Motor neuron (in vitro differentiated cells): ENCODE data around the gene SIVA1. TPM values are rescaled to one million over a fixed set of nuclear protein-coding genes. Genes with fewer than 3 reads are reported as not detected.

Source experiments
- ATAC-seq, 8 experiments: fragments of 200-7000 bp; cut with Tn5 transposase; replicated peaks in 6 of 8; 2 replicates each; pipeline ENCODE4 v1.8.0; 2021; ENCODE audit warnings: mild to moderate bottlenecking in 8 of 8, moderate library complexity in 8 of 8
- H3K27ac ChIP-seq, 2 donors: fragments of 250-450 bp; sonication (Bioruptor Pico); 2 replicates each; pipeline ENCODE4 v1.9.0; 2021; ENCODE audit warnings: antibody characterized with exemption in 2 of 2, mild to moderate bottlenecking in 2 of 2, moderate library complexity in 1 of 2
- H3K4me1 ChIP-seq, 2 donors: fragments of 250-450 bp; sonication (Bioruptor Pico); replicated peaks in 1 of 2; 2 replicates each; pipeline ENCODE4 v1.6.1; 2021; ENCODE audit warnings: antibody characterized with exemption in 2 of 2, mild to moderate bottlenecking in 2 of 2, moderate library complexity in 1 of 2
- H3K4me3 ChIP-seq, 5 donors: fragments of 250-450 bp; sonication (Bioruptor Pico); 2 replicates each; pipeline ENCODE4 v1.9.0; 2021; ENCODE audit warnings: antibody characterized with exemption in 5 of 5, mild to moderate bottlenecking in 5 of 5, moderate library complexity in 4 of 5
- WGBS, 10 experiments: fragments of 450-650 bp; shearing (Covaris generic); methylation state at CpG; one replicate each; pipeline ENCODE4 v1.0.0; 2022; 5-methylcytosine and 5-hydroxymethylcytosine counted together
- in situ Hi-C, 9 experiments: fragments of 400-800 bp; cut with MboI; loops; one replicate each; pipeline ENCODE4 v1.15.0; 2021; ENCODE audit warnings: low sequenced_read_pairs in 9 of 9, low pct_unique_long_range_greater_than_20kb in 2 of 9; ENCODE audit not compliant: unreplicated experiment in 9 of 9
- total RNA-seq, 8 experiments: library from RNA; unstranded; fragments of 300-600 nt; gene quantifications; 2 replicates each; pipeline versions ENCODE4 v1.2.3 to v1.2.4, GENCODE V29; 2022

Gene SIVA1
- total RNA-seq, 8 experiments from 2014 or later: 41.3 to 90.2 (median 52.7) TPM

- WGBS, 10 experiments: 82 to 90% methylated on average over 2 of the region's 23 CpGs; no CpG with 5 or more reads in 8 of the 10 experiments
- H3K27ac ChIP-seq: no peak overlapping the region
- ATAC-seq: peak in 2 of 8 experiments; percentile 4 to 40
Observed at GRCh38 chr14:104732931-104733681, 19.8 kb upstream of the SIVA1 start.

GRCh38 chr14:104734051-104734587, 18.8 kb upstream of the SIVA1 start:
- Histone ChIP-seq H3K4me1 (no peaks in the 10 kb centered on the region), H3K27ac (no peak overlapping the region), H3K4me3 (no peak overlapping the region)
- in situ Hi-C loops: no loop called here
- WGBS, 10 experiments: 74 to 78% methylated on average over 3 to 5 of the region's 6 CpGs; no CpG with 5 or more reads in 8 of the 10 experiments
- ATAC-seq: no peak

More at GRCh38 chr14:104732931-104733681, 19.8 kb upstream of the SIVA1 start:
- in situ Hi-C loops: no loop called here
- no peaks in the 10 kb centered on the region for H3K4me1 ChIP-seq
- H3K4me3 ChIP-seq: no peak overlapping the region

DNA sequence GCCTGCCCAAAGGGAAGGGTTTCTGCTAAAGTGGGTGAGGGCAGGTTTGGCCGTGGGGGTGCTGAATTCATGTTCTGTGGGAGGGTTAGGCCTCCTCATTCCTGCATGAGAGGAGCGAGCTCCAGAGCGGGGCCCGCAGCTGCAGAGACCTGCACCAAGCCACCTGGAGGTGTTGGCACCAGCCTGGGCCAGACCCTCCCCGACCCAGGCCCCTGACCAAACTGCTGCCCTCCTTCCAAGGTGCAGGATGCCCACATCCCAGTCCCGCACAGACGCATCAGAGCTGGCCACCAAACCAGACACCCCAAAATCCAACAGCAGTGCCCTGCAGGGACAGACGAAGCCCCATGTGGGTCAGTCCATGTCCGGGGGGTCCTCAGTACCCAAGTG, 18.4 kb upstream of the SIVA1 start:
- H3K4me1 ChIP-seq: no peaks in the 10 kb centered on the region
- ATAC-seq: no peak
- in situ Hi-C loops: no loop called here
- no peak overlapping the region for H3K27ac ChIP-seq
- WGBS, 10 experiments: 62 to 80% methylated on average over 1 to 2 of the region's 9 CpGs; no CpG with 5 or more reads in 8 of the 10 experiments
- no peak overlapping the region for H3K4me3 ChIP-seq

DNA sequence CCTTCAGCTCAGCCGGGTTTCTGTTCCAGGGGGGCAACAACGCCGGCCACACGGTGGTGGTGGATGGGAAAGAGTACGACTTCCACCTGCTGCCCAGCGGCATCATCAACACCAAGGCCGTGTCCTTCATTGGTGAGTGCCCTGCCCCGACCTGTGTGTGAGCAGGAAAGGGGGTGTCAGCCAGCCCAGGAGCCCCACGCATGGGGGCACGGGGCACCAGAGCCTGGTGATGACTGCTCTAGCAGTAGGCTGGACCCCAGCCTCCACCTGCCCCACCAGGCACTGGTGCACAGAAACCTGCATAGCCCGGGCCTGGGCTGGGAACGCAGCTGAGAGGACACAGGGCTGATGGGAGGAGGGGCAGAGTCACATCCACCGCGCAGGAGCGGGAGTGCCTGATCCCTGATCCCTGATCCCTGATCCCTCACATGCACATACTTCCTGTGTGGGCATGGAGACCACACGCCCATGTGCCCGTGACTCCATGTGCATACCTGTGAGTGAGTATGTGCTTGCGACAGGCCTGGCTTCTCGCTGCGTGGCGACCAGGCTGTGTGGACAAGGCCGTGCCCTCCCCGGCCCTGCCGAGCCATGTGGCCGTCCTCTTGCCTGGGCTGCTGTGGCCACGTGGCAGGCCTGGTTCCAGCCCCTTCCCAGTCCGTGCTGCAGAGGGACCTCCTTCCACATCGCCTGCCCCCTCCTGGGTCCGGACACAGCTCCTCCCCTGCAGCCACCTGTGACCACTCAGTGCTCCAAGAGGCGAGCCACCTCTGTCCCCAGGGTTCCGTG, 17.8 kb upstream of the SIVA1 start:
- Histone ChIP-seq H3K27ac (no peak overlapping the region), H3K4me3 (no peak overlapping the region), H3K4me1 (no peaks in the 10 kb centered on the region)
- in situ Hi-C loops: no loop called here
- WGBS, 10 experiments: 40 to 100% (median 90%) methylated on average over 1 to 3 of the region's 31 CpGs; no CpG with 5 or more reads in 7 of the 10 experiments
- peak in 5 of 8 experiments; percentile 9 to 61 (median 51) for ATAC-seq

DNA sequence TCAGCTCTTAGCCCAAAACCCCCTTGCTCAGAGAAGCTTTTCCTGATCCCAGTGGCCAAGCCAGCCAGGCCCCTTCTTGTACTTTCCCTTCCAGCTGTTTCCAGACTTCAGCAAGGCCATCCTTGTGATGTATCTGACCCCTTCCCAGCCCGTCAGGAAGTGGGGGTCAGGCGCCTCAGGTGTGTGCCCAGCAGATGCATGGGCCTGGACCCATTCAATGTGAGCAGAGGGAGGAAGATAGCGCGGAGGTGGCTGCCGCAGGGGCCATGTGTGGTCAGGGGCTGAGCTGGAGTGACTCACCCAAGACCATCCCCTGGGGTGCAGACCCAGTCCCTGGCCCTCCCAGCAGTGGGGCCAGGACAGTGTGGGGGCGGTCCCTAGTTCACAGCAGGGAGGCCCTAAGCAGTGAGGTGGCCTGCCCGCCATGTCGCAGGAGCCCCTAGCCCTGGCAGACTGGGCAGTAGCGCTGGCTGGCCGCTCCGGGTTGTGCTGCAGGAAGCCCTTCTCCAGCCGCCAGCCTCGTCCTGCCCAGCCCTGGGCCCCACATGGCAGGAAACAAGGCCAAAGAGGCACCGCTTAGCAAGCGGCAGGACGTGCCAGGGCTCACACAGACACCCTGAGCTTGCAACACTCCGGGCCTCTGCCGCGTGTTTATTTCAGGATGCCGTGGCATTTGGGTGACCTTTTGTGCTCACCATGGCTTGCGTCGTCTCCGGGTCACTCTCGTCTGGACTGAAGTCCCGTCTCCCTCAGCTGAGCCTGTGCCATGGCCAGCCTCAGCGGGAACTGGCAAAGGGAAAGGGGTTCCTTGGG, 16.9 kb upstream of the SIVA1 start:
- H3K27ac ChIP-seq: no peak overlapping the region
- peak in 6 of 8 experiments; percentile 20 to 78 (median 32) for ATAC-seq
- in situ Hi-C loops: no loop called here
- 0 to 100% (median 90%) methylated on average over 1 to 12 of the region's 26 CpGs; no CpG with 5 or more reads in 3 of the 10 experiments for WGBS, 10 experiments
- no peak overlapping the region for H3K4me3 ChIP-seq
- no peaks in the 10 kb centered on the region for H3K4me1 ChIP-seq

- Histone ChIP-seq H3K27ac (no peak overlapping the region), H3K4me3 (no peak overlapping the region), H3K4me1 (no peaks in the 10 kb centered on the region)
- 40 to 97% (median 74%) methylated on average over 1 to 10 of the region's 18 CpGs; no CpG with 5 or more reads in 5 of the 10 experiments for WGBS, 10 experiments
- in situ Hi-C loops: no loop called here
- ATAC-seq: no peak
Observed at GRCh38 chr14:104738375-104739019, 14.4 kb upstream of the SIVA1 start.

GRCh38 chr14:104739026-104739425, 13.9 kb upstream of the SIVA1 start:
- ATAC-seq: no peak
- H3K27ac ChIP-seq: no peak overlapping the region
- no peak overlapping the region for H3K4me3 ChIP-seq
- WGBS, 10 experiments: 72 to 100% (median 85%) methylated on average over 1 to 4 of the region's 17 CpGs; no CpG with 5 or more reads in 6 of the 10 experiments
- no peaks in the 10 kb centered on the region for H3K4me1 ChIP-seq
- in situ Hi-C loops: no loop called here

DNA sequence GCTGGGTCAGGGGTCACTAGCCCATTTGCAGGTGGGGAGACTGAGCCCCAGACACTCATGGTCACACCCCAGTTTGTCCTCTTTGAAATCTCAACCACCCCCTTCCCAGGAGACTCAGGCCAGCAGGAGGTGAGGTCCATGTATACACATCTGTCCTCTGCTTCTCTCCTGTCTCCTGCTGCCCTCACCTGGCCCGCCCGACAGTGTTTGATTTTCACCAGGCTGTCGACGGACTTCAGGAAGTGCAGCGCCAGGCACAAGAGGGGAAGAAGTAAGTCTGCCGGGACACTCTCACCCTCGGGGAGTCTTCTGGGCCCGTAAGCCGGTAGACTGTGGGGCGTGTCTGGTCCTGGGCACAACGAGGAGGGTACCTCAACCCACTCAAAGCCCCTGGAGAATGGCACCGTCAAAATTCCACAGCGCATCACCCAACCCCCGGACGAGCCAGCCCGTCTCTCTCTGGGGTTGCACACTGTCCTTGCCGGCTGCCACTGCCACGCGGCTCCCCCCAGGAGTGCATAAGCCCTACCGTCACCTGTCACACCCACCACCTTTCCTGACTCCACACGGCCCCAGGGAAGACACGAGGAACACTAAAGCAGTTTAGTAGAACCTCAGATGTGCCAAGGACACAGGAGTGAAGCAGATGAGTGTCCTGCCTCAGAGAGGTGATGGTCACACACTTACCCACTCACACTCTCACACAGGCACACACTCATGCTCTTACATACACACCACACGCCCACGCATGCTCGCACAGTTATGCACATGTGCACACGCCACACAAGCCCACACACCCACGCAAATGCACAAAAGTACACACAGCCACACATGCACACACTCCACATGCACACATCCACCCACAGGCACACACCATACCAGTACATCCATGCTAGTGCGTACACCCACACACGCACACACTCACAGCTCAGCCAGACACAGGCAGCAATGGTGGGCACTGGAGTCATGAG, 13.1 kb upstream of the SIVA1 start:
- in situ Hi-C loops: no loop called here
- H3K4me1 ChIP-seq: no peaks in the 10 kb centered on the region
- ATAC-seq: no peak
- no peak overlapping the region for H3K4me3 ChIP-seq
- 65 to 100% (median 86%) methylated on average over 2 to 15 of the region's 29 CpGs; no CpG with 5 or more reads in 5 of the 10 experiments for WGBS, 10 experiments
- no peak overlapping the region for H3K27ac ChIP-seq

- 0 to 100% (median 100%) methylated on average over 1 to 5 of the region's 29 CpGs; no CpG with 5 or more reads in 4 of the 10 experiments for WGBS, 10 experiments
- in situ Hi-C loops: no loop called here
- no peaks in the 10 kb centered on the region for H3K4me1 ChIP-seq
Observed at GRCh38 chr14:104741108-104741802, 11.7 kb upstream of the SIVA1 start.

GRCh38 chr14:104741803-104742251, 11.1 kb upstream of the SIVA1 start:
- in situ Hi-C loops: no loop called here
- Histone ChIP-seq H3K4me3 (no peak overlapping the region), H3K4me1 (no peaks in the 10 kb centered on the region), H3K27ac (no peak overlapping the region)
- no CpG with 5 or more reads among the region's 23 CpGs for WGBS, 10 experiments
- ATAC-seq: peak in 3 of 8 experiments; percentile 4 to 16 (median 10)

More at GRCh38 chr14:104741108-104741802, 11.7 kb upstream of the SIVA1 start:
- Histone ChIP-seq H3K27ac (no peak overlapping the region), H3K4me3 (no peak overlapping the region)
- ATAC-seq: peak in 1 of 8 experiments; percentile 5
